H1 (cell line): ENCODE results near the gene ZNF425. TPM values are rescaled to one million over a fixed set of nuclear protein-coding genes. Genes with fewer than 3 reads are reported as not detected.

Experiments
- CTCF ChIA-PET: fragments of 300-600 bp; sonication (Branson Sonifier 250); formaldehyde crosslinking; loops from one replicate; lab custom pipeline; 2021; ENCODE audit not compliant: partially characterized antibody; lab: Charles Lee
- POLR2A ChIA-PET: fragments of 300-600 bp; sonication (Branson Sonifier 250); formaldehyde crosslinking; loops from one replicate; lab custom pipeline; 2021; ENCODE audit warnings: inconsistent platforms; ENCODE audit not compliant: partially characterized antibody; lab: Charles Lee
- DNase-seq, 2 experiments: peaks; one replicate each; pipeline versions ENCODE4 v3.0.0 to v3.0.0-alpha.2; 2010 to 2022; ENCODE audit warnings: low spot score in 2 of 2, low read depth in 1 of 2, mixed read lengths in 1 of 2
- FAIRE-seq: peaks from 2 replicates; lab custom pipeline; 2011; peaks lifted over from hg19 to GRCh38; lab: Jason Lieb, UNC
- H2AFZ ChIP-seq: 2 replicates; pipeline ENCODE4 v1.8.1; 2012; ENCODE audit warnings: low read length, inconsistent platforms
- H2AK5ac ChIP-seq: 2 replicates; pipeline ENCODE4 v1.6.1; 2013; ENCODE audit warnings: low read depth, low read length
- H2BK120ac ChIP-seq: replicated peaks from 2 replicates; pipeline ENCODE3; 2013; ENCODE audit warnings: low read depth, low read length, inconsistent platforms
- H2BK12ac ChIP-seq: 2 replicates; pipeline ENCODE4 v1.6.1; 2013; ENCODE audit warnings: low read depth, low read length
- H2BK15ac ChIP-seq: 2 replicates; pipeline ENCODE4 v1.6.1; 2013; ENCODE audit warnings: low read length
- H2BK20ac ChIP-seq: 2 replicates; pipeline ENCODE4 v1.6.1; 2013; ENCODE audit warnings: low read length
- H2BK5ac ChIP-seq: 2 replicates; pipeline ENCODE4 v1.6.1; 2013; ENCODE audit warnings: low read depth, low read length
- H3K14ac ChIP-seq: 2 replicates; pipeline ENCODE4 v1.6.1; 2013; ENCODE audit warnings: inconsistent platforms; ENCODE audit not compliant: insufficient read length
- H3K18ac ChIP-seq: 2 replicates; pipeline ENCODE4 v1.6.1; 2013; ENCODE audit warnings: low read length; ENCODE audit errors: extremely low read depth
- H3K23ac ChIP-seq: 2 replicates; pipeline ENCODE4 v1.6.1; 2013; ENCODE audit warnings: inconsistent platforms; ENCODE audit not compliant: insufficient read length
- H3K23me2 ChIP-seq: 2 replicates; pipeline ENCODE4 v1.6.1; 2013; ENCODE audit warnings: low read depth, low read length
- H3K27ac ChIP-seq: 2 replicates; pipeline ENCODE4 v1.6.1; 2011; ENCODE audit warnings: low read depth, low read length, inconsistent platforms
- H3K27me3 ChIP-seq, 4 experiments: replicated peaks in 1 of 4; 1 replicate in 1 of 4; 2 replicates in 3 of 4; pipeline versions ENCODE4 v1.6.1 to v1.8.1; 2011 to 2013; ENCODE audit warnings: low read length in 3 of 4, mild to moderate bottlenecking in 3 of 4, inconsistent platforms in 2 of 4, mixed read lengths in 2 of 4, moderate library complexity in 1 of 4; ENCODE audit not compliant: control insufficient read depth in 3 of 4, insufficient read depth in 3 of 4; ENCODE audit errors: extremely low read depth in 1 of 4
- H3K36me3 ChIP-seq, 4 experiments: 2 replicates each; pipeline versions ENCODE4 v1.6.1 to v1.8.1; 2011 to 2013; ENCODE audit warnings: mild to moderate bottlenecking in 4 of 4, low read length in 3 of 4, moderate library complexity in 2 of 4, control low read depth in 1 of 4, inconsistent platforms in 1 of 4; ENCODE audit not compliant: insufficient read depth in 4 of 4, control insufficient read depth in 2 of 4
- H3K4ac ChIP-seq: replicated peaks from 2 replicates; pipeline ENCODE3; 2013; ENCODE audit warnings: low read length, low read depth, mixed read lengths, inconsistent platforms; ENCODE audit not compliant: insufficient read length
- H3K4me1 ChIP-seq, 4 experiments: replicated peaks in 1 of 4; 1 replicate in 1 of 4; 2 replicates in 3 of 4; pipeline versions ENCODE4 v1.6.1 to v1.8.1; 2011 to 2013; ENCODE audit warnings: low read length in 3 of 4, inconsistent platforms in 2 of 4, mixed read lengths in 1 of 4; ENCODE audit not compliant: insufficient read depth in 4 of 4, control insufficient read depth in 3 of 4
- H3K4me2 ChIP-seq, 2 experiments: 2 replicates each; pipeline versions ENCODE4 v1.6.1 to v1.8.1; 2011 to 2013; ENCODE audit warnings: low read depth in 2 of 2, low read length in 2 of 2, control low read depth in 1 of 2, inconsistent platforms in 1 of 2, mild to moderate bottlenecking in 1 of 2; ENCODE audit not compliant: insufficient read depth in 1 of 2
- H3K4me3 ChIP-seq, 4 experiments: fragments of 200-600, 300-600 bp in 1 of 4; sonication (generic), shearing (Covaris generic), sonication (Bioruptor Twin) in 1 of 4; 2 replicates each; pipeline versions ENCODE4 v1.5.1 to v1.8.1; 2011 to 2016; ENCODE audit warnings: low read length in 4 of 4, low read depth in 3 of 4, control low read depth in 2 of 4, inconsistent platforms in 2 of 4, mild to moderate bottlenecking in 2 of 4, mixed read lengths in 1 of 4, moderate library complexity in 1 of 4; ENCODE audit not compliant: insufficient read depth in 2 of 4; ENCODE audit errors: extremely low read depth in 1 of 4
- H3K56ac ChIP-seq: replicated peaks from 2 replicates; pipeline ENCODE3; 2013; ENCODE audit warnings: low read depth, mild to moderate bottlenecking, mixed read lengths, low read length, inconsistent platforms; ENCODE audit not compliant: insufficient read length
- H3K79me1 ChIP-seq: 2 replicates; pipeline ENCODE4 v1.6.1; 2013; ENCODE audit warnings: low read depth, low read length, control low read depth
- H3K79me2 ChIP-seq, 2 experiments: 2 replicates each; pipeline versions ENCODE4 v1.6.1 to v1.8.1; 2012 to 2013; ENCODE audit warnings: low read length in 2 of 2, mild to moderate bottlenecking in 2 of 2, inconsistent platforms in 1 of 2; ENCODE audit not compliant: insufficient read depth in 2 of 2, control insufficient read depth in 1 of 2
- H3K9ac ChIP-seq, 4 experiments: replicated peaks in 1 of 4; 1 replicate in 1 of 4; 2 replicates in 3 of 4; pipeline versions ENCODE4 v1.6.1 to v1.8.1; 2011 to 2013; ENCODE audit warnings: low read depth in 3 of 4, low read length in 3 of 4, control low read depth in 2 of 4, mild to moderate bottlenecking in 2 of 4, moderate library complexity in 2 of 4, inconsistent platforms in 1 of 4; ENCODE audit errors: extremely low read depth in 1 of 4
- H3K9me3 ChIP-seq, 2 experiments: 2 replicates each; pipeline versions ENCODE4 v1.6.1 to v1.8.1; 2012 to 2013; ENCODE audit warnings: mild to moderate bottlenecking in 2 of 2, moderate library complexity in 2 of 2, control low read depth in 1 of 2, inconsistent platforms in 1 of 2, low read depth in 1 of 2, low read length in 1 of 2, mixed read lengths in 1 of 2; ENCODE audit not compliant: insufficient read depth in 2 of 2
- H4K20me1 ChIP-seq, 2 experiments: replicated peaks in 1 of 2; 2 replicates each; pipeline versions ENCODE3 to v1.8.1; 2011 to 2013; ENCODE audit warnings: inconsistent platforms in 2 of 2, low read length in 2 of 2, mild to moderate bottlenecking in 1 of 2; ENCODE audit not compliant: insufficient read depth in 2 of 2, control insufficient read depth in 1 of 2
- H4K5ac ChIP-seq: 2 replicates; pipeline ENCODE4 v1.6.1; 2013; ENCODE audit warnings: low read length, low read depth, mixed read lengths, inconsistent platforms; ENCODE audit not compliant: insufficient read length
- H4K8ac ChIP-seq: 2 replicates; pipeline ENCODE4 v1.8.0; 2013; ENCODE audit warnings: mild to moderate bottlenecking, moderate library complexity, low read length, inconsistent platforms; ENCODE audit not compliant: insufficient read depth; ENCODE audit errors: extremely low read depth
- H4K91ac ChIP-seq: replicated peaks from 2 replicates; pipeline ENCODE3; 2013; ENCODE audit warnings: low read length, mixed read lengths, inconsistent platforms; ENCODE audit not compliant: insufficient read length
- HDAC6 ChIP-seq: IDR thresholded peaks from one replicate; pipeline ENCODE4 v1.7.1; 2012; ENCODE audit warnings: low read depth, mild to moderate bottlenecking, inconsistent platforms, low read length, moderate library complexity
- POLR2A ChIP-seq, 2 experiments: IDR thresholded peaks; 1 replicate in 1 of 2; 2 replicates in 1 of 2; pipeline ENCODE4 v1.6.1; 2011; ENCODE audit warnings: low read depth in 2 of 2, low read length in 2 of 2, mild to moderate bottlenecking in 2 of 2; ENCODE audit errors: control extremely low read depth in 1 of 2
- POU5F1 ChIP-seq: IDR thresholded peaks from 2 replicates; pipeline ENCODE4 v1.6.1; 2011; ENCODE audit warnings: low read depth, mild to moderate bottlenecking, low read length, moderate library complexity
- SP4 ChIP-seq: IDR thresholded peaks from 2 replicates; pipeline ENCODE4 v1.6.1; 2012; ENCODE audit warnings: low read length, inconsistent platforms
- TAF1 ChIP-seq: IDR thresholded peaks from 2 replicates; pipeline ENCODE4 v1.6.1; 2011; ENCODE audit warnings: mild to moderate bottlenecking, low read depth, low read length
- TBP ChIP-seq: IDR thresholded peaks from 2 replicates; pipeline ENCODE4 v1.6.1; 2011; ENCODE audit warnings: low read depth, low read length, improper control_type of control experiment
- YY1 ChIP-seq: IDR thresholded peaks from 2 replicates; pipeline ENCODE4 v1.6.1; 2011; ENCODE audit warnings: low read depth, mild to moderate bottlenecking, low read length
- WGBS, 2 experiments: shearing (Covaris generic) in 1 of 2; methylation state at CpG; one replicate each; pipeline versions ENCODE4 v1.1.6 to v1.1.7; 2013 to 2015; ENCODE audit warnings: low lambda C conversion rate in 2 of 2, mixed read lengths in 2 of 2, inconsistent platforms in 1 of 2, low coverage in 1 of 2, missing lambda C conversion rate in 1 of 2; ENCODE audit not compliant: insufficient replicate concordance in 2 of 2, insufficient coverage in 1 of 2, insufficient read length in 1 of 2; ENCODE audit errors: extremely low coverage in 1 of 2, missing lambda C conversion rate in 1 of 2; 5-methylcytosine and 5-hydroxymethylcytosine counted together
- polyA plus RNA-seq, 7 experiments: library from polyadenylated mRNA; depleted of rRNA in 3 of 7; stranded (reverse) in 5 of 7; unstranded in 2 of 7; fragments of >200 nt in 5 of 7; fragments of 200-250 nt in 2 of 7; gene quantifications; 1 replicate in 5 of 7; 2 replicates in 1 of 7; 4 replicates in 1 of 7; pipeline versions ENCODE4 v1.2.1 to v1.2.3, GENCODE V29; 2011 to 2013; ENCODE audit warnings: missing spikeins in 2 of 7, mixed read lengths in 2 of 7
- total RNA-seq: library from RNA; stranded (reverse); fragmentation: NEBNext Ultra II Directional; extraction: Animal tissue kit (Norgen Biotek cat#: 25700); gene quantifications from 2 replicates; pipeline ENCODE4 v1.2.1, GENCODE V29; 2021
- TF ChIP-seq, protein P1 (sequence below): IDR thresholded peaks from 2 replicates; pipeline ENCODE4 v1.6.1; 2012; ENCODE audit warnings: inconsistent platforms

ZNF425 gene
- total and polyA plus RNA-seq, 2 of the 8 experiments (the other 6 are each of a cell fraction or from before 2014, with no cell fraction given): 3.4 to 6.1 TPM

- Histone ChIP-seq H4K91ac (no peak overlapping the region), H2BK20ac (0 out of 2 replicates have a peak overlapping the region, but pooled peaks have one; percentile 72), H3K27ac (no peak overlapping the region), H4K8ac (no peak overlapping the region), H3K9ac (no peak overlapping the region), H2BK120ac (no peak overlapping the region), H2AFZ (no peak overlapping the region), H3K23ac (no peak overlapping the region), H2BK12ac (peak overlapping the region; percentile 39; the same call in 1 of the 2 replicates), H3K27me3 (no peaks in the 10 kb centered on the region), H3K4me1 (peaks cover 0 to 2% (median under 1%) of the 10 kb centered on the region in 4 experiments; a peak in 2 of 7 replicates), H4K20me1 (no peaks in the 10 kb centered on the region), H2AK5ac (peak overlapping the region; percentile 40; the same call in 1 of the 2 replicates), H3K79me1 (no peaks in the 10 kb centered on the region), H3K79me2 (no peaks in the 10 kb centered on the region), H3K23me2 (no peaks in the 10 kb centered on the region; the same call in 1 of the 2 replicates), H3K4me3 (no peak overlapping the region), H3K4ac (no peak overlapping the region), H3K18ac (no peak overlapping the region), H3K9me3 (no peaks in the 10 kb centered on the region), H3K36me3 (peaks cover 0 to 3% (median 0%) of the 10 kb centered on the region in 4 experiments; a peak in 1 of 8 replicates), H2BK5ac (no peak overlapping the region), H2BK15ac (no peak overlapping the region), H3K4me2 (no peak overlapping the region), H4K5ac (no peak overlapping the region), H3K14ac (no peak overlapping the region), H3K56ac (no peak overlapping the region)
- ChIA-PET POLR2A (interaction anchor here (0.6 to 1.6 kb wide), 2 partner anchors 25 to 48 kb away, joined by 3 to 4 read pairs; partner anchors contain the start of gene ZNF425), CTCF (interaction anchor here (0.7 to 1.5 kb wide), 3 partner anchors 31 to 90 kb away, joined by 3 read pairs; partner anchors contain the start of gene ZNF398)
- no peak for DNase-seq
- no peak for TF ChIP-seq SP4
- TF ChIP-seq POLR2A (IDR thresholded peaks at IDR 0.05; ENCODE audit: control extremely low read depth in 1 of 2, low read depth in 2 of 2, low read length in 2 of 2): no peak
- no peak for TF ChIP-seq TBP
- TF ChIP-seq HDAC6: no peak
- TF ChIP-seq POU5F1: no peak
- TF ChIP-seq YY1: no peak
- no peak for TF ChIP-seq TAF1
- TF ChIP-seq, protein P1, sequence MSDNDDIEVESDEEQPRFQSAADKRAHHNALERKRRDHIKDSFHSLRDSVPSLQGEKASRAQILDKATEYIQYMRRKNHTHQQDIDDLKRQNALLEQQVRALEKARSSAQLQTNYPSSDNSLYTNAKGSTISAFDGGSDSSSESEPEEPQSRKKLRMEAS: no peak
- WGBS, 2 experiments: 93% methylated on average over 2 of the region's 2 CpGs; no CpG with 5 or more reads in 1 of the 2 experiments
- FAIRE-seq: no peak
Measured at GRCh38 chr7:149100821-149101220, 25.3 kb downstream of the ZNF425 start.
